HepG2 (cell line): ENCODE measurements around the gene ACAN.
"Not testable (repeated sequence)": the region's sequence is repeated elsewhere in the genome, so short reads cannot be mapped to it uniquely, and the experiment has no call there.

Source experiments
- MATR3 ChIP-seq: sonication (generic); formaldehyde crosslinking; IDR thresholded peaks from 2 replicates; pipeline ENCODE4 v1.4.0; 2020; ENCODE audit warnings: missing genetic modification reagents
- MYC ChIP-seq: sonication (generic); formaldehyde crosslinking; IDR thresholded peaks from 2 replicates; pipeline ENCODE4 v1.9.0; 2021; ENCODE audit warnings: missing genetic modification reagents, borderline replicate concordance
- RFX3 ChIP-seq: IDR thresholded peaks from 2 replicates; pipeline ENCODE4 v1.6.1; 2016; ENCODE audit warnings: missing biosample characterization, missing genetic modification reagents
- ZMYM2 ChIP-seq: sonication (generic); formaldehyde crosslinking; IDR thresholded peaks from 2 replicates; pipeline ENCODE4 v1.8.0; 2022; ENCODE audit warnings: mild to moderate bottlenecking, missing genetic modification reagents
- ZNF777 ChIP-seq: sonication (generic); formaldehyde crosslinking; IDR thresholded peaks from 2 replicates; pipeline ENCODE4 v1.4.0; 2020; ENCODE audit warnings: missing genetic modification reagents
- TF ChIP-seq, protein P1 (sequence below): sonication (generic); formaldehyde crosslinking; IDR thresholded peaks from 2 replicates; pipeline ENCODE4 v1.8.1; 2023; ENCODE audit warnings: mild to moderate bottlenecking, moderate library complexity, missing genetic modification reagents
- TF ChIP-seq, protein P2 (sequence below): sonication (generic); formaldehyde crosslinking; IDR thresholded peaks from 2 replicates; pipeline ENCODE4 v1.5.0; 2020; ENCODE audit warnings: mild to moderate bottlenecking, missing genetic modification reagents, moderate library complexity

DNA sequence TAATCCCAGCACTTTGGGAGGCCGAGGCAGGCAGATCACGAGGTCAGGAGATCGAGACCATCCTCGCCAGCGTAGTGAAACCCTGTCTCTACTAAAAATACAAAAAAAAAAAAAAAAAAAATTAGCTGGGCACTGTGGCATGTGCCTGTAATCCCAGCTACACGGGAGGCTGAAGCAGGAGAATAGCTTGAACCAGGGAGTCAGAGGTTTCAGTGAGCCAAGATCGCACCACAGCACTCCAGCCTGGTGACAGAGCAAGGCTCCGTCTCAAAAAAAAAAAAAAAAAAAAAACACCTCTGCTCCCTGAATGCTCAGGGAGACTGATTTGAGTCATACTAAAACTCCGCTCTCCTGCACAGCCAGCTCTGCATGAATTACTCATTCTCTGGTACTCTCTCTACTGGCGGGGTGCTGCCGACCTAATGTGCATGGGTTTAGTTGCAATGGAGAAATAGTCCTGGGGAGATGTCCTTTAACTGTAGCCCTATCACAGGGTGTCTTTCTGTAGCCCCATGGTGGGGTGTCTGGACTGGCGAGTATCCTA, 117.7 kb downstream of the ACAN start:
- TF ChIP-seq, protein P1, sequence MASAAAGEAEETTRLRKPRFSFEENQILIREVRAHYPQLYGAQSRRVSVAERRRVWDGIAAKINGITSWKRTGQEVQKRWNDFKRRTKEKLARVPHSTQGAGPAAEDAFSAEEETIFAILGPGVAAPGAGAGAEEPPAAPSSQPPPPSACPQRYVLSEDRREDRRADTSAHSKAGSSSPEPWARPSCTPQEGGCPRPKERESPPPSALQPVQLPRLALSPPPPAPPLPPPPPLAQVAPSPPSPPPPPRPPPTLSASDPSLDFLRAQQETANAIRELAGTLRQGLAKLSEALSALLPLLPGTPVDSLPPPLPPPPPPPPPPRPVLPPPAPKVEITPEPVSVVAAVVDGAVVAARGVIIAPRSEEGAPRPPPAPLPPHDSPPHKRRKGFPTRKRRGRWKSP = not testable (repeated sequence)
- not testable (repeated sequence) for TF ChIP-seq MATR3; ZMYM2 (CRISPR knock-in tag); ZNF777 (CRISPR knock-in tag); RFX3 (CRISPR knock-in tag); MYC
- TF ChIP-seq, protein P2, sequence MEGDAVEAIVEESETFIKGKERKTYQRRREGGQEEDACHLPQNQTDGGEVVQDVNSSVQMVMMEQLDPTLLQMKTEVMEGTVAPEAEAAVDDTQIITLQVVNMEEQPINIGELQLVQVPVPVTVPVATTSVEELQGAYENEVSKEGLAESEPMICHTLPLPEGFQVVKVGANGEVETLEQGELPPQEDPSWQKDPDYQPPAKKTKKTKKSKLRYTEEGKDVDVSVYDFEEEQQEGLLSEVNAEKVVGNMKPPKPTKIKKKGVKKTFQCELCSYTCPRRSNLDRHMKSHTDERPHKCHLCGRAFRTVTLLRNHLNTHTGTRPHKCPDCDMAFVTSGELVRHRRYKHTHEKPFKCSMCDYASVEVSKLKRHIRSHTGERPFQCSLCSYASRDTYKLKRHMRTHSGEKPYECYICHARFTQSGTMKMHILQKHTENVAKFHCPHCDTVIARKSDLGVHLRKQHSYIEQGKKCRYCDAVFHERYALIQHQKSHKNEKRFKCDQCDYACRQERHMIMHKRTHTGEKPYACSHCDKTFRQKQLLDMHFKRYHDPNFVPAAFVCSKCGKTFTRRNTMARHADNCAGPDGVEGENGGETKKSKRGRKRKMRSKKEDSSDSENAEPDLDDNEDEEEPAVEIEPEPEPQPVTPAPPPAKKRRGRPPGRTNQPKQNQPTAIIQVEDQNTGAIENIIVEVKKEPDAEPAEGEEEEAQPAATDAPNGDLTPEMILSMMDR (CRISPR knock-in tag) = not testable (repeated sequence)
